GM23338 (cell line): ENCODE data around the gene PROSER2. TPM values are rescaled to one million over a fixed set of nuclear protein-coding genes. Genes with fewer than 3 reads are reported as not detected.

Source experiments
- ATAC-seq: fragments of 200-7000 bp; cut with Tn5 transposase; 3 replicates; pipeline ENCODE4 v1.9.1; 2020
- DNase-seq: peaks from one replicate; pipeline ENCODE4 v3.0.0-alpha.2; 2015; ENCODE audit warnings: low spot score
- H2AFZ ChIP-seq: fragments of 200-600 bp; sonication (generic); 2 replicates; pipeline ENCODE4 v1.8.0; 2016; ENCODE audit warnings: antibody characterized with exemption, mild to moderate bottlenecking, moderate library complexity
- H3F3A ChIP-seq: fragments of 200-600 bp; sonication (generic); replicated peaks from 2 replicates; pipeline ENCODE4 v1.8.0; 2017; ENCODE audit warnings: antibody characterized with exemption, mixed run types, low read depth
- H3K27ac ChIP-seq: fragments of 200-600 bp; sonication (generic); 2 replicates; pipeline ENCODE4 v1.6.1; 2016; ENCODE audit warnings: low read depth
- H3K27me3 ChIP-seq: fragments of 200-600 bp; sonication (generic); 2 replicates; pipeline ENCODE4 v1.8.0; 2016; ENCODE audit warnings: mild to moderate bottlenecking, mixed run types, moderate library complexity; ENCODE audit not compliant: insufficient read depth
- H3K36me3 ChIP-seq: fragments of 200-600 bp; sonication (generic); 2 replicates; pipeline ENCODE4 v1.8.0; 2016; ENCODE audit warnings: mild to moderate bottlenecking; ENCODE audit not compliant: insufficient read depth
- H3K4me1 ChIP-seq: fragments of 200-600 bp; sonication (generic); 2 replicates; pipeline ENCODE4 v1.8.0; 2016; ENCODE audit warnings: mild to moderate bottlenecking, moderate library complexity; ENCODE audit not compliant: insufficient read depth
- H3K4me2 ChIP-seq: fragments of 200-600 bp; sonication (generic); 2 replicates; pipeline ENCODE4 v1.7.1; 2017; ENCODE audit warnings: mixed run types
- H3K4me3 ChIP-seq: fragments of 200-600 bp; sonication (generic); 2 replicates; pipeline ENCODE4 v1.6.1; 2016; ENCODE audit warnings: mixed run types
- H3K79me2 ChIP-seq: fragments of 200-600 bp; sonication (generic); replicated peaks from 2 replicates; pipeline ENCODE4 v1.8.0; 2017; ENCODE audit warnings: mild to moderate bottlenecking; ENCODE audit not compliant: insufficient read depth
- H3K9me2 ChIP-seq: fragments of 200-600 bp; sonication (generic); 2 replicates; pipeline ENCODE4 v1.8.0; 2017; ENCODE audit not compliant: insufficient read depth
- H4K20me1 ChIP-seq: fragments of 200-600 bp; sonication (generic); replicated peaks from 2 replicates; pipeline ENCODE4 v1.8.0; 2017; ENCODE audit warnings: mild to moderate bottlenecking; ENCODE audit not compliant: insufficient read depth
- H3K27ac Mint-ChIP-seq: 2 replicates; pipeline ENCODE4 v1.8.0; 2020; ENCODE audit warnings: inconsistent platforms, mild to moderate bottlenecking, moderate library complexity, mixed read lengths
- H3K27me3 Mint-ChIP-seq: 3 replicates; pipeline ENCODE4 v1.8.0; 2022; ENCODE audit warnings: low read depth, mild to moderate bottlenecking, moderate library complexity, mixed read lengths, inconsistent platforms; ENCODE audit not compliant: insufficient read depth, poor library complexity
- H3K36me3 Mint-ChIP-seq: 3 replicates; pipeline ENCODE4 v1.8.0; 2021; ENCODE audit warnings: low read depth, mild to moderate bottlenecking, inconsistent platforms, moderate library complexity, mixed read lengths
- H3K4me1 Mint-ChIP-seq: 3 replicates; pipeline ENCODE4 v1.8.0; 2020; ENCODE audit warnings: mild to moderate bottlenecking, inconsistent platforms, mixed read lengths
- H3K4me3 Mint-ChIP-seq: 3 replicates; pipeline ENCODE4 v1.8.0; 2021; ENCODE audit warnings: moderate library complexity, mild to moderate bottlenecking, inconsistent platforms, mixed read lengths
- H3K9me3 Mint-ChIP-seq: 3 replicates; pipeline ENCODE4 v1.8.0; 2020; ENCODE audit warnings: moderate library complexity, mild to moderate bottlenecking, inconsistent platforms, mixed read lengths
- CREB1 ChIP-seq: fragments of 250-450 bp; sonication (Bioruptor Pico); IDR thresholded peaks from 2 replicates; pipeline ENCODE4 v1.5.0; 2020; ENCODE audit warnings: low read depth, mild to moderate bottlenecking, moderate library complexity
- CTCF ChIP-seq, 2 experiments: fragments of 200-600 bp in 1 of 2; sonication (generic) in 1 of 2; conservative IDR thresholded peaks; 2 replicates each; pipeline versions ENCODE4 v1.5.1 to v1.6.1; 2016 to 2017; ENCODE audit warnings: antibody characterized with exemption in 2 of 2, low read depth in 2 of 2, mild to moderate bottlenecking in 2 of 2, moderate library complexity in 1 of 2
- ETS1 ChIP-seq: IDR thresholded peaks from 2 replicates; pipeline ENCODE4 v1.6.1; 2016; ENCODE audit warnings: antibody characterized with exemption
- EZH2 ChIP-seq: fragments of 200-600 bp; sonication (generic); IDR thresholded peaks from one replicate; pipeline ENCODE4 v1.8.0; 2017; ENCODE audit warnings: antibody characterized with exemption, mild to moderate bottlenecking, low read depth; ENCODE audit not compliant: unreplicated experiment
- EZH2phosphoT487 ChIP-seq: fragments of 200-600 bp; sonication (generic); IDR thresholded peaks from one replicate; pipeline ENCODE4 v1.8.1; 2018; ENCODE audit warnings: antibody characterized with exemption; ENCODE audit not compliant: unreplicated experiment
- JUNB ChIP-seq: IDR thresholded peaks from one replicate; pipeline ENCODE4 v1.6.1; 2016; ENCODE audit warnings: antibody characterized with exemption; ENCODE audit not compliant: unreplicated experiment
- NANOG ChIP-seq: IDR thresholded peaks from 2 replicates; pipeline ENCODE4 v1.6.1; 2016; ENCODE audit warnings: antibody characterized with exemption, borderline replicate concordance
- REST ChIP-seq: IDR thresholded peaks from one replicate; pipeline ENCODE4 v1.6.1; 2018; ENCODE audit warnings: antibody characterized with exemption; ENCODE audit not compliant: unreplicated experiment
- STAT1 ChIP-seq: IDR thresholded peaks from one replicate; pipeline ENCODE4 v1.6.1; 2016; ENCODE audit warnings: antibody characterized with exemption; ENCODE audit not compliant: unreplicated experiment
- ZNF114 ChIP-seq: fragments of 250-450 bp; sonication (Bioruptor Pico); IDR thresholded peaks from 2 replicates; pipeline ENCODE4 v1.5.0; 2020; ENCODE audit warnings: mild to moderate bottlenecking, moderate library complexity
- ZNF331 ChIP-seq: fragments of 250-450 bp; sonication (Bioruptor Pico); IDR thresholded peaks from 2 replicates; pipeline ENCODE4 v1.5.0; 2020; ENCODE audit warnings: low read depth, mild to moderate bottlenecking, moderate library complexity
- ZNF462 ChIP-seq: fragments of 250-450 bp; sonication (Bioruptor Pico); IDR thresholded peaks from 2 replicates; pipeline ENCODE4 v1.5.0; 2020; ENCODE audit warnings: mild to moderate bottlenecking, moderate library complexity
- polyA plus RNA-seq: library from polyadenylated mRNA; unstranded; fragments of >200 nt; fragmentation: Nextera tagmentation; extraction: Ambion mirVana; gene quantifications from 2 replicates; pipeline ENCODE4 v1.2.1, GENCODE V29; 2016
- total RNA-seq: library from RNA; depleted of rRNA; stranded (reverse); fragments of >200 nt; shearing (Covaris generic); gene quantifications from 2 replicates; pipeline ENCODE4 v1.2.3, GENCODE V29; 2014

PROSER2 gene
- total and polyA plus RNA-seq, 2 experiments from 2014 or later: 4.2 to 10.8 TPM

DNA sequence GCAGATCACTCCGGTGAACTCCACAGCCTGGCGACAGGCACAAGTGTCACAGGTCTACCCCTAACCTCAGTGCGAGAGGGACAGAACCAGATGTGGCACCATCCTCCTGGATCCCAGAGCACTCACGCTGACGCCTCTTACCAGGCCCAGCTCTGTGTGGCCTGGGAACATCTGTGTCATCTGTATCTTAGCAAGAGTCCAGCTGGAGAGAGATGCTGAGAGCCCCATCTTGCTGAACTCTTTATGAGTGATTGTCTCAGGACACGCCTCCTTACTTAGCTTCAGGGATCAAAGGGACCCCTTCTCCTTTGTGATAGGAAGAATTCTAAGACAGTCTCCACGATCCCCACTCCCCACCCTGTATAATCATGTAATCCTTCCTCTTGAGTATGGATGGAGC lies 10.0 kb upstream of the PROSER2 start:
- no peak overlapping the region for H3K4me3 Mint-ChIP-seq
- DNase-seq (no peak), ATAC-seq (no peak)
- Histone ChIP-seq H3F3A (no peaks in the 10 kb centered on the region), H3K4me1 (peaks cover 3% of the 10 kb centered on the region; the same call in 1 of the 2 replicates), H3K4me3 (no peak overlapping the region), H4K20me1 (no peaks in the 10 kb centered on the region), H3K9me2 (no peaks in the 10 kb centered on the region), H3K27me3 (no peaks in the 10 kb centered on the region), H3K27ac (no peak overlapping the region), H3K4me2 (no peak overlapping the region), H2AFZ (no peak overlapping the region), H3K79me2 (no peaks in the 10 kb centered on the region), H3K36me3 (no peaks in the 10 kb centered on the region)
- no peaks in the 10 kb centered on the region for H3K36me3 Mint-ChIP-seq
- no peaks in the 10 kb centered on the region for H3K27me3 Mint-ChIP-seq
- no peaks in the 10 kb centered on the region for H3K9me3 Mint-ChIP-seq
- H3K27ac Mint-ChIP-seq: no peak overlapping the region
- TF ChIP-seq ETS1 (no peak), ZNF462 (CRISPR knock-in tag) (no peak), REST (no peak), STAT1 (no peak), CTCF (conservative IDR thresholded peaks at IDR 0.05; ENCODE audit: low read depth in 2 of 2) (no peak), ZNF114 (CRISPR knock-in tag) (no peak), EZH2 (no peak), JUNB (no peak), CREB1 (CRISPR knock-in tag) (no peak), ZNF331 (CRISPR knock-in tag) (no peak), NANOG (no peak), EZH2phosphoT487 (no peak)
- peaks cover 6% of the 10 kb centered on the region for H3K4me1 Mint-ChIP-seq
